Activated gamma-delta T cell treated with anti-CD3 and anti-CD28 coated beads, Interleukin-2, amount 50 U/mL, for 16 hours (primary cell): ENCODE data around the gene FRMD3.

Experiments
- DNase-seq: peaks from one replicate; pipeline ENCODE4 v3.0.0-alpha.2; 2020; ENCODE audit warnings: low read depth

Gene FRMD3

DNA sequence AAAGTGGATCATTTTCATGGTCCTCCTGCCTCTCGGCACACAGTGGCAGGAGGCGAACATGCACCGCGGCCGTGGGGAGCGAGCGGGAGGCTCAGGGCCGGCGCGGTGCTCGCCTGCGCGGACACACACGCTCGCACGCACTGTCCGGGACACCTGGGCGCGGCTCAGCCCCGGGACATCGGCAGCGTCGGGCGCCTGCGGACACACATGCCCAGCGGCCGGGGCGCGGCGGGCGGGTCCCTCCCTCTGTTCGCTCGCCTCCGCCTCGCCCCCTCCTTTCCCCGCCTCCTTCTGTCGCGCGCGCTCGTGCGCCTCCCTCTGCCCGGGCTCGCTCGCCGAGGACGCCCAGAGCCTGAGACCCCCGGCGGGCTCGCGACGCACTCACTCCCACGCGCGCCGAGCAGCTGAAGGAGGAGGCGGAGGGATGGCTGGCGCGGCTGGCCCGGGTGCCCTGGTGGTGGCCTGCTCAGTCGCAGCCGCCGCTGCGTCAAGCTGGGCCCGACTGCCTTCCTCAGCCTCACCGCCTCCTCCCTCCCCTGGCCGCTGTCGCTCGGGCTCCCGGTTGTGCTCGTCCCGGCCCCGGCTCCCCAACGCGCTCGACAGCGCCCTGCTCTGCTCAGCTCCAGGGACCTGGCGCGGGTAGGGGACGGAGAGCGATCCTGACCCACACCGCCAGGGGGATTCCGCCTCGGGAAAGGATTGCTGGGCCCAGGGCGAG, at the start of gene FRMD3:
TSS of gene FRMD3 (minus strand) at position 230 of the 718 bp plus-strand sequence. CDS start at position 60, 170 bp downstream.
- no peak for DNase-seq

DNA sequence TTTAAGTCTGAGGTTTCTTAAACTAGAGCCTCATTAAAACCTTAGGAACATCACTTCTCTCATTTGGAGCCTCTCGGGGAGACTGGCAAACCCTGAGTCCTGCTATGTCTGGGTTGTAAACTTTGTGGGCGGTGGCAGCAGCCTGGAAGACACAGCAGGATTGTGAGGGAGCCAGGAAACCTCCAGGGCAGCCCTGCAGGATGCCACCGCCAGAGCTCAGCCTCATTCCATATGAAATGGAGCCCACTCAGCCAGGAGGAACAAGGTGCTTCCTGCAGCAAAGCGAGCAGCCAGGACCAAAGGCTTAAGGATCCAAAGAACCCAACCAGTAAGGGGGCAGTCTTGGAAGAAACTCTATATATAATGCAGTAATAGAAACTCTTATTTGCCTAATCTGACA, 46.8 kb upstream of the FRMD3 start:
- DNase-seq: no peak

DNA sequence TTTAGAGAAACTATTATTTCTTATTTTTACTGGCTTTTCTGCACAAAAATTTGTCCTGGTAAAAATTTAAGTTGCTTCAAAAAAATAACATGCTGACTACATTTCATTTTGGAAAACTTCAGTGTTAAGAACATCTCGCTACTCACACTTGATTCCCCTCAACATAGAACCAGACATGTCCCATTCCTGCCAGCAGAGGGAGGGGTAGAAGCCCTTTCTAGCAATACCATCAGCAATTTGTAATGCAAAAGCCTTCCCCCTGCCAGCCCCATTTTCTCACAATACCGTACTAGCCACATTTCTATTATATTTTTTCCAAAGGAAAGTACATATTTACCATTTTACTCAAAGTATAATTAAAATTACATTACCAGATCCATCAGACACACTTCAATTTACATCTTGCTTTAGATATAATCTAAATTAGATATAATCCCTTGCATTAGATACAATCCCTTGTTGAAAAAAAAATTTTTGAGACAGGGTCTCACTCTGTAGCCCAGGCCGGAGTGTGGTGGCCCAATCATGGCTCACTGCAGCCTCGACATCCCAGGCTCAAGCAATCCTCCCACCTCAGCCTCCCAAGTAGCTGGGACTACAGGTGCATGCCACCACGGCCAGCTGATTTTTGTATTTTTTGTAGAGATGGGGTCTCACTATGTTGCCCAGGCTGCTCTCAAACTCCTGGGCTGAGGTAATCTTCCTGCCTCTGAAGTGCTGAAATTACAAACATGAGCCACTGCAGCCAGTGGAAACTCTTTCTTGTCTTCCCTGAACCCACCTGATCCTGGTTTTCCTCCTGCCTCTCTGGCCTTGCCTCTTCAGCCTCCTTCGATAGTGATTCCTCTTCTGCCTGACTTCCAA, 45.2 kb upstream of the FRMD3 start:
- DNase-seq: peak; percentile 3

DNA sequence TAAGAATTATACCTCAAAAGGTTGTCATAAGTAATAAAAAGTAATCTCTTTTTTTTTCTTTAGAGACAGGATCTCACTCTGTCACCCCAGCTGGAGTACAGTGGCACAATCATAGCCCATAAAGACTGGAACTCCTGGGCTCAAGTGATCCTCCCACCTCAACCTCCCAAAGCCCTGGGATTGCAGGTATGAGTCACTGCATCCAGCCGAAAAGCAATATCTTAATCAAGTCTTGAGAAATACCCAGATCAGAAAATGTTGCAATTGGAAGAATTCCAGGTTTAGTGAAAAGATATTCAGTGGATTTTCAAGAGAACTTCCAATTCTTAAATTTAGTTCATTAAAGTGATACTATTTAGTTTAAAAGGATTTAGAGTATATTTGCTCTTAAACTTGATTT, 43.8 kb upstream of the FRMD3 start:
- DNase-seq: no peak

DNA sequence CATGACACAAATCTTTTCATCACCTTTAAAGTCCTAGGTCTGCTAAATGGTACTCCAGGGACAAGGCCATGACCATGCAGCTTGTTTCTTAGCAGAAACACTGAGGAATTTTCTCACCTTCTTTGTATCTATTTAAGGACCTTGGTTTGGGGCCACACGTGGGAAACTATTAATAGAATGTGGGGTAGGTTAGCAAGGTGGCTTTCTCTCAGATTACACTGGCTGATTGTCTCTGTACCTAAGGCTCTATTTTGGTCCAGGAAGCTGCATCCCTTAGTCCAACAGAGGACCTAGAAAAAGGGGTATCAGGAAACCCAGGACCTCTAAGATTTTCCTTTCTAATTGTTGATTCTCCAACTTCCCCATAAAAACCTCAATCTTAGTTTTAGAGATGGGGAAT, 36.3 kb upstream of the FRMD3 start:
- DNase-seq: no peak

DNA sequence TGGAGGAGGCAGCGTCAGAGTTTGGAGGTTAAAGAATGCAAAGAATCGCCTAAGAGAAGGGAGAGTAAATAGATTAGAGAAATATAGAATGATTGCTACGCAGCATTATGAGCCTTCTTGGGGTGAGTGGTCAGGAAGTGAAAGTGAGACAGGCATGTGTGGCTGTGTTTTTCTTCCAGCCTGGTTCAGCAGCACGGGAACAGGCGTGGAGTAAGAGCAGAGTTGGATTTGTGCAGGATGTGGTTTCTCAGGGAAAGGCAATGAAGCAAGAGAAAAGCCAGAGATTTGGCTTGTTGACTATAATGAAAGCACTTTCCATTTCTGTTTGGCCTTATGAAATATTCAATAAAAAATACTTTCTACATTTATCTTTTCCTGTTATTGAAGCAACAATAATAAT, 34.3 kb upstream of the FRMD3 start:
- DNase-seq: no peak

DNA sequence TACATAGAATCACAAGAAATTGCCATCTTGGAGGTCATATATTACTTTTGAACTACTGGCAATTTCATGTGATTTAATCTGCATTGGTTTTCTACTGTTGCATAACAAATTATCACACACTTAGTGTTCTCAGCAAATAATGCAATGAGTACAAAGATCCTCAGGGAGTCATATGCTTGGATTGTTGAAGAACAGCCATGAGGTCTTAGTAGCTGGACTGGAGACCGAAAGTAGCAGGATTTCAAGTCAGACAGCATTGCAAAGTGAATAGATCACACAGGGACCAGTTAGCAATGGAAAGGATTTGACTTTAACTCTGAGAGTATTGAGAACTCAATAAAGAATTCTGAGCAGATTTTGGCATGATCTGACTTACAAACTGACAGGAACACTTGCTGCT, 32.2 kb upstream of the FRMD3 start:
- no peak for DNase-seq

DNA sequence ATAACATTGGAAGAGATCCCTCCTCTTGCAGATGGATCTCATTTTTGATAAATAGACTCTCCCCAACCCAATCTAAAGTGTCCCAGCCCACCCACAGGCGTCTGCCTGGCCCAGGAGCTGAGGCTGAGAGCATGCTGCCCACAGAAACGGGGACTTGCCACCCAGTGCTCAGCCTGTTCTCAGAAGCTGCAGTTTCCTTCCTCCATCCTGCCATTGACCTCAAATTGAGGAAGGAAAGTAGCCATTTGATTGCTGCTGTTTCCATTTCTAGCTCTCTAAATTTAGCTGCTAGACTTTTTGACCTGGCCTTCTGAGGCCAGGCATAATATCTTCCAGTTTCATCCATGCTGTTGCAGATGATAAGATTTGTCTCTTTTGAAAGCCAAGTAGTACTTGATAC, 31.1 kb upstream of the FRMD3 start:
- no peak for DNase-seq

DNA sequence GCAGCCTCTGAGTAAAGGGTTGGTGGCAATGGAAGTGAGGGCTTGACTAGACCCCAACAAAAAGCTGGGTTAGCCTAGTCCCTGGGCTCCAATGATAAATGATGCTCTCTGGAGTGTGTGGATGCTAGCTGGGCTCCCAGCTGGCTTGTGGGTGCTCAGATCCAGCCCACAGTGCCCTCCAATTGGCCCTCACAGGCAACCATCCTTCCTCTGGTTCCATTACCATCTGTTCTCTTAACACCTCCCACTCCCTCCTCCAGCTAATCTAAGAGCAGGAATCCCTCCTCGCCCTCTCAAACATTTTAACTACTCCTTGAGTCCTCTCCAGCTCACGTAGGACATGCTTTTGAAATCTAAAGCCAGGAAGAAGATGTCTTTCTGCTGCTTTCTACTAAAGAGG, 25.2 kb upstream of the FRMD3 start:
- no peak for DNase-seq

DNA sequence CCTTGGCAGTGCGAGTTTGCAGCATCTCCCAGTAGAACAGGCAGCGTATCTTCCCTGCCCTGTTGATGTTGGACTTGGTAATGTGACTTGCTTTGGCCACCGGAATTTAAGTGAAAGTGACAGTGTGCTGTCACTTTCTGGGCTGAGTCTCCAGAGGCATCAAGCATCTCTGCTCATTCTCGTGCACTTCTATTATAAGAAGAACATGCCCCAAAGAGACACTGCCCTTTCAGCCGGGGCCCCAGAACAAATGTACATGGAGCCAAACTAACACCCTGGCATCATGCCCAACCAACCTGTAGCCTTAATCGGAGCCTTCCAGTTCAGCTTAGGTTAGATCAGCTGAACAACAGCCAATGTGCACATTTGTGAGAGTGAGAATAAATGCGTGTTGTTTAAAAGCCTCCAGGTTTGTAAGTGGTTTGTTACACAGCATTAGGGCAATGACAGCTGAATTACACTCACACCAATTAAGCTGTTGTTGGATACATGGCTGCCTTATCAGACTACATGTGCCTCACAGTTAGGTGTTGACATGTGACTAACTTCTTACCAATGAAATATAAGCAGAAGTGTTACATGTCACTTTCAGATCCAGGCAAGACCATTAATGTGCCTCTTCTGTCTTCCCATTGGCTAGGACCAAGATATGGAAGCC, 22.1 kb upstream of the FRMD3 start:
- DNase-seq: no peak

DNA sequence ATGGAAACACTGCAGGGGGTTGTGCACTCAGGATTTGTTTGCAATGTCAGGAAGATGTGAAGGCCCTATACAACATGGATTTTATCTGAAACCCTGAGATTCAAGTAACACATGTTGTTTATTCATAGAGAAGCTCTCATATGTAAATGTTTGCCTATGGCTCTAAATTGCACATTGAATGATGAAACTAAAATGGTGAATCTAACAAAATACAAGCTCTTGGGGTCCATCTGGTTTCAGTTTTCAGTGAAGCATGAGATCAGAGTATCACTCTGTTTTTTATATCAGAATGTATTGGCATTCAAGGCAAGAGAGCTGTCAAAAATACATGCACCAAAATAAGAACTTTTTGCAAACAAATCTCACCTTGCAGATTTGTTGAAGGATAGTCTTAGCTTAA, 19.6 kb upstream of the FRMD3 start:
- no peak for DNase-seq

DNA sequence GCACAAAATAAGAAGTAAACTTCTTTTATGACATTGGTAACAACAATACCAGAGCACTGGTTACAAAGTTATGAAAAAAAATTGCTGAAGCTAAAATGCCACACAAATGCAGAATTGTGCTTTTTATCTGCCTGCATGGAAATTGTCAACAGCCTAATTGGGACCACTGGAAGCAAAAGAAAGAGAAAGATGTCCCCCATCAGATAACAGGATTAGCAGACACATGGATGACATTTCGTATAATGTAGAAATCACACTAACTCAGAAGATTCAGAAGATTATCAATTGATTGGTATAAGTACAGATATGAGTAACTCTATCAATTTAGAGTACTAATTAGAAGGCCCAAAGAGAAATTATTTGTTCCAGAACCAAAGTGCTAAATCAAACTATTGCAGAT, 19.1 kb upstream of the FRMD3 start:
- no peak for DNase-seq

DNA sequence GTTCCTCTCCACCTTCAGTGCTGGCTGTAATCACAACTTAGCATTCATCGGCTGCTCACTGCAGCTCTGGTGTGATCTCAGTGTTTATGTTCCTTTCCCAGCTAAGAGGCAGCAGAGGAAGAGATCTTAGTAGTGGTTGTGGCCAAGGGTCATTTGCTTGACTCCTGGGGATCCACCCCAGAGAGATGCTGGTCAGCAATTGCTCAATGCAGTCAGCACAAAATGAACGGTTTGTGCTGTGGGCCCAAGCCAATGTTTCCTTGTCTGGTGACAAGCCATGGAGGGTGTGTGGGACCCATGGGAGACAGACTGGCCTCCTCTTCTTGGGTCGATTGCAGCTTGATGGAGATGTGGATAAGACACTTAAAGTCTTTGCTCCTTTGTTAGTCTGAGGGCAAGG, 16.1 kb upstream of the FRMD3 start:
- no peak for DNase-seq

DNA sequence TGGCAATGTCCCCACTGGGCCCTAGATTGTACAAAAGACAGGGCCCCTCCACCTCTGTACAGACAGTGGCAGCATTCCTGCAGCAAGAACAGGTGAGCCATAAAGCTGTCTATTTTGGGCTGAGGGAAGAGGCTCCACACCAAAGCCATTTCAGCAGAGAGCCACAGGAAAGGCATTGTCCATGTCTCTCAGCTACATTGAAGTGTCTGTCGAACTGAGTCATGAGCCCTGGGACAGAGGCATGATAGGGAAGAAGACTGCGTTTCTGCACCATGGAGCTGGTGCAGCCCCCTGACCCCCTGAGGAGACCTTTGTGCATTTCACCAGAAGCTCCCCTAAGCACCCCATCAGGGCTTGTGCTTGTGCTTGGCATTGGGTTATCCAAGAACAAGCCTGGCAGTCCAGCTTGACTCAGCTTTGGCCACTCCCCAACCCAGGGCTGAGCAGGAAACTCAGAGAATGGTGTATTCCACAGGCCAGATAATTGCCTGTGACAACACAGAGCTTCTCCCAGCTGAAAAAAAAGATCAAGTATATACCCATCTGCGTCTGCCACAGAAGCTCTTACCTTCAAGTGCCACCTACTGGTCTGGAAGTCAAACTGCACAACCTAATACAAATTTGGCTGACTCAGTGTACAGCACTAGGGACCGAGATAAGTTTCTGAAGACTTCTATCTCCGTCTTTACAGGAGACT, 5.9 kb upstream of the FRMD3 start:
- no peak for DNase-seq

DNA sequence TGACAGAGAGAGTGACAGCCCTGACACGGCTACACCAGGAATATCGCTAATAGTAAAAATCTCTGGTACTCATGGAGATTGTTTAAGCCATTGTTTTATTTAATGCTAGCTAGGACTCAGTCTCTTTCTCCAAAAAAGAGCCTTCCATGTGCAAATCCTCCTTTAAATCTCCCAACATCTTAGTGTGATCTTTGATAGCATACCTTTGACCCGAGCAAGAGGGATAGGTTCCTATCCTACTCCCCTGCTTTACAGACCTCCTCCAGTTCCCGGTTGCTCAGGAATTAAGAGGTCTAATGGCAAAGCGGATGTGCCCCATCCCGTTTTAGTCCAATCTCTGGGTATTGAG, 663 bp upstream of the FRMD3 start:
- no peak for DNase-seq

DNA sequence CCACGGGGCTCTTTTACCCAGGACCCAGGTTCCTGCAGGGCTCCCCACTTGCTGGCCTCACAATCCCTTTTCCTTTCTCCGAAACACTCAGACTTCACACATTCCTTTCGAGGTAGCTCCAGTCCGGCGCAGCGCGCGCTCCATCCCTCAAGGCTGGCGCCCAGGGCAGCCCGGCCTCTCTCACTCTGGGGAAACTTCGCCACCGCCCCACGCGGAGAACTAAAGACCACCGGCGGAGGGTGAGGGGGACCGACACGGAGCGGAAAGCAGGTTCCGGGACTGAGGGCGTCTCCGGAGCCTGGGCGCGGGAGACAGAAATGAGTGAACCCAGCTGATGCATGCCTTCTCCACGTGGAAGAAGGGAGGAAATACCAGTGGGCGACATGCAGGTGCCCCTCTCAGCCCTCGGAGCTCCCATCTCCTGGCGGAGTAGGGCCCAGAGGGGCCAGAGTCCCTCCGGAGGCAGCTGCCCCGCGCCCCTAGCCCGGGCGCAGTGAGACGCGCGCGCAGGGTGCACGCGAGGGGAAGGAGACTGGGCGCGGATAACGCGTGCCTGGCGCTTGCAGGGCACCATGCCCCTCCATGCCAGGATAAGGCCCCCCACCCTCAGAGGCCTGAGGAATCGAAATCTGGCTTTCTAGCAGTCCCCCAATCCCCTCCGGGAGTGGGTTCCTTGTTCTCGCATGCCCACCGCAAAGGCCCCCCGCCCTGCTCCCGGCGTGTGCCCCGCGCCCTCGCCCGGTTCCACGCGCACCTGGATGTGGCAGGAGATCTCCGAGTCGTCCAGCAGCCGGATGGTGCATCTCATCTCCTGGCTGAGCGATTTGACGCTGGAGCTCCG, 650 bp downstream of the FRMD3 start:
- DNase-seq: no peak

DNA sequence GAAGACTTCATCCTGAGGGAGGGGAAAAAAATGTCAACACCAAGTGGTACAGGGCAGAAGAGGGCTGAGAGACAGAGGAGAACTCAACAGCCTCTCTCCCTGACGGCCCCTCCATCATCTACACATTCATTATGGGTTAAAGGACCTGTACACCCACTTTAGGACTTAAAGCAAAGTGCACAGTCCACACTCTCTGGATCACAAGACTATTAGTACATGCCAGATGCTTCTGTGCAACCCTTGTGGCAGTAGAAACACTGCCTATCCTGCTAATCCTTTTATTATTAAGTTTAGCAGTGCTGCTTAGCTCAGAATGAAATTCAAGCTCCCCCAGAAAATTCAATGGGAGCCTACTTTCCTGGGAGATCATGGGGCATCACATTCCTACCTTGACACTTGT, 1.9 kb downstream of the FRMD3 start:
- no peak for DNase-seq

DNA sequence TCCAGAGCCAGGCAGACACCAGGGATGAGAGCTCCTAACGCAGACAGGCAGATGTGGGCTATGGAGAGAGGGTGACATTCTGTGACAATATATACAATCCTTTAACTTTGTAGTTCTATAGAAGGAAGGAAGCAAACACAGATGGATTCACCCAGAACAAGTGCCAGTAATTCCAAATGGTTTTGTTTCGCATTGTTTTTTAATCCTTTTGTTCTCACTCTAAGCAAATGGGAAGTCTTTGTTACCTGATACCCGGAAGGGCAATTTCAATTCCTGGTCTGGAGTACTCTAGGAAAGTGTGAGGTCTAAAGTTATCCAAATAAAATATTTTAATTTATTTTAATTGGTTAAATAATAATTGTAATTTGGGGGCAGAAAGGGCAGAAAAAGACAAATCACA, 2.5 kb downstream of the FRMD3 start:
- DNase-seq: no peak

DNA sequence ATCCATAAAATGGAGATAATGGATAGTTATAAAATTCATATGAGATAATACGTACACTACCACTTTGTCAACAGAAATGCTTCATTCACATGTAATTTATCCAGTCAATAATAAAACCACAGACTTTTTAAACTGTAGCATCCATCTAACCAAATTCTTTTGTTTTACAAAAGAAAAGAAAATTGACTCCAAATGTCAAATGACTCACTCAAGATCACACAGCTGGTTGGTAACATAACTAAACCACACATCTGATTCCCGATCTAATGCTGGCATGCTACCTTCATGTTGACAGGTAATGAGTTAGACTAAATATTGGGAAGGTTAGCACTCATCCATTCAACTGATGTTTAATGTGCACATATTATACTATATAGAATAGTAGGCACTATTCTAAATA, 4.9 kb downstream of the FRMD3 start:
- DNase-seq: no peak

DNA sequence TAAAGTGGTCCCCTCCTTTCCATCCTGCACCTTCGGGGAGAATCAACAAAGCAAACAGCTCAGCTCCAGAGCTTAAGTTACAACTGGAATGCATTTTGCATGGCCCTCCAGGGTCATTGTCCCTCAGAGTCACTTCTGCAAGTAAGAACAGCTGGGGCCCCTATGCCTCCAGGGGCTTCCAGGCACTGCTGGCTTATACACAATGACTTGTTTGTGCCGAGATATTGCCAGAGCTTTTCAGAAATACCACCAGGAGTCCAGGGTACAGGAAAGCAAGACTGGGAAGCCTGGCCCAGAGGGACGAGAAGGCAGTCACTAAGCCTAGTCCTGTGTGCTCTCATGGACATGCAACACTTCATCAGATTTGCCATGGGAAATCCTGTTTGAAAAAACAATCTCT, 11.3 kb downstream of the FRMD3 start:
- no peak for DNase-seq

DNA sequence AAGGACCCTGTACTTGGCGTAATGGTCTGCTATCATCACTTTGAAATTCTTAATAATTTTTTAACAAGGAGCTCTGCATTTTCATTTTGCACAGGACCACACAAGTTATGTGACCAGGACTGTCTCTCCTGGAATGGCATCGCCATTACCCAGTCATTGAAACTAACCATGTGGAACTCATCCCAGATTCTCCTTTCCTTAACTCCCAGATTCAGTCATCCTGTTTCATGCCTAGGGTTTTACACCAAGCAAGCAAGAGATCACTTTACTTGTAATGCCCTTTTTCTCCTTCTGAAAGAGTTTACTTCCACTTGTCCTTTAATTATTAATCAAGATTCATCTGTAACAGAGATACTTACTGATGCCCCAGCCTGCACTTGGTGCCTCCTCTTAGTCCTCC, 12.0 kb downstream of the FRMD3 start:
- no peak for DNase-seq

DNA sequence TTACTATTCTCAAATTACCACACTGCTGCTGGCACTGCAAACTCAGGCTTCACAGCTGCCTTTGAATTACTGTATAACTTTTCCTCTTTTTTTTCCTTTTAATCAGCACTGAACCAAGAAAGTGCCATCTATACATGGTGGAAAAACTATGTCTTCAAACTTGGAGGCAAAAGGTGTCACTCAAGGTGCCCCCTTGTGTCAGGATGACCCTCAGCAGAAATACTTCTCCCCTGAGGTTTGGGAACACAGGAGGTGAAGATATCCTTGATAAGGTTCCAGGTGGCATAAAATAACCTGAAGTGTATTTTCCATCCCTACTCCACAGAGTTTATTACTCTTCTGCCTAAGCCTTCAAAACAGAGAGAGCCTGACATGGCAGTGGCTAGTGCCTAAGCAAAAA, 14.5 kb downstream of the FRMD3 start:
- no peak for DNase-seq
